ENCODE data around the gene TRIM40.

TRIM40 gene

DNA sequence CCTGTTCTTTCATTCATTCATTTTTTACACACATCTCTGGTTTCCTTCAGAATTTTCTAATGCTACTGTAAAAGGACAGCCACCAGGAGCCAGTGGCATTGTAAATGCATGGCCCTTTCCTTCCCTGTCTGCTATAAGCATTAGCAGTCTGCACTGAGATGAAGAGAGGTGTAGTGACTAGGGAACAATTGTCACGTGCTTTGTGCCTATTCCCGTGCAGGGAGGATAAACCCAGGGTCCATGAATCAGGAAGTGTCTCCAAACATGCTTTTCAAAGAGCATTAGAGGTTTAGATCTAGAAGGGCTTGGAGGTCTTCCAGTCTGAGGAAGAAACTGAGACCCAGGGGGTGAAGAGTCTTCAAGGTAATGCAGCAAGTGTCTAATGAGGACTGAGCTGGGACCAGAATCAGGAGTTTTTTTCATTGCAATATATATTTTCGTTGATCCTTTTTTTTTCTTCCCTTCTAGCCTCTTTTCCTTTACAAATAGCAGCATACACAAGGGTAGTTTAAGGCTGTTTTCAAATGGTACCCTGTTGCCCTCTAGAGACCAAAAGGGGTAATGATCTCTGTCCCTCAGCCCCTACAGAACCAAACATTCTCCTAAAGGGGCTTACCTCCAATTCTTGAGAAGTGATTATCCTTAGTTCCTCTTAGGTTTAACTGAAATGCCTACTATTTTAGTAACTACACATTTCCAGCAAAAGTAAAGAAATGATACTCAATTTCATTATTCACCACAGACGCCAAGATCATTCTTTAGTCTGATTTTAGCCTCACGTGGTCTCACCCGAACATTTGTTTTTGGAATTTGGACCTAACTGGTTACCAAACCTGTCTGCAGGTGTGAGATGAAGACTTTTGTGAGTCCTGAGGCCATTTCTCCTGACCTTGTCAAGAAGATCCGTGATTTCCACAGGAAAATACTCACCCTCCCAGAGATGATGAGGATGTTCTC, 34.0 kb downstream of the TRIM40 start:
- no peak overlapping the region for H3K4me3 ChIP-seq (ENCODE audit: low read depth, low read length)
- DNase-seq (ENCODE audit: low read depth): peak; percentile 31
- TF ChIP-seq, protein P1, sequence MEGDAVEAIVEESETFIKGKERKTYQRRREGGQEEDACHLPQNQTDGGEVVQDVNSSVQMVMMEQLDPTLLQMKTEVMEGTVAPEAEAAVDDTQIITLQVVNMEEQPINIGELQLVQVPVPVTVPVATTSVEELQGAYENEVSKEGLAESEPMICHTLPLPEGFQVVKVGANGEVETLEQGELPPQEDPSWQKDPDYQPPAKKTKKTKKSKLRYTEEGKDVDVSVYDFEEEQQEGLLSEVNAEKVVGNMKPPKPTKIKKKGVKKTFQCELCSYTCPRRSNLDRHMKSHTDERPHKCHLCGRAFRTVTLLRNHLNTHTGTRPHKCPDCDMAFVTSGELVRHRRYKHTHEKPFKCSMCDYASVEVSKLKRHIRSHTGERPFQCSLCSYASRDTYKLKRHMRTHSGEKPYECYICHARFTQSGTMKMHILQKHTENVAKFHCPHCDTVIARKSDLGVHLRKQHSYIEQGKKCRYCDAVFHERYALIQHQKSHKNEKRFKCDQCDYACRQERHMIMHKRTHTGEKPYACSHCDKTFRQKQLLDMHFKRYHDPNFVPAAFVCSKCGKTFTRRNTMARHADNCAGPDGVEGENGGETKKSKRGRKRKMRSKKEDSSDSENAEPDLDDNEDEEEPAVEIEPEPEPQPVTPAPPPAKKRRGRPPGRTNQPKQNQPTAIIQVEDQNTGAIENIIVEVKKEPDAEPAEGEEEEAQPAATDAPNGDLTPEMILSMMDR (IDR thresholded peaks at IDR 0.05; ENCODE audit: low read depth, low read length, missing control alignments): peak; percentile 87
- in situ Hi-C loops (cut with HindIII; ENCODE audit: low sequenced_read_pairs): no loop called here

DNA sequence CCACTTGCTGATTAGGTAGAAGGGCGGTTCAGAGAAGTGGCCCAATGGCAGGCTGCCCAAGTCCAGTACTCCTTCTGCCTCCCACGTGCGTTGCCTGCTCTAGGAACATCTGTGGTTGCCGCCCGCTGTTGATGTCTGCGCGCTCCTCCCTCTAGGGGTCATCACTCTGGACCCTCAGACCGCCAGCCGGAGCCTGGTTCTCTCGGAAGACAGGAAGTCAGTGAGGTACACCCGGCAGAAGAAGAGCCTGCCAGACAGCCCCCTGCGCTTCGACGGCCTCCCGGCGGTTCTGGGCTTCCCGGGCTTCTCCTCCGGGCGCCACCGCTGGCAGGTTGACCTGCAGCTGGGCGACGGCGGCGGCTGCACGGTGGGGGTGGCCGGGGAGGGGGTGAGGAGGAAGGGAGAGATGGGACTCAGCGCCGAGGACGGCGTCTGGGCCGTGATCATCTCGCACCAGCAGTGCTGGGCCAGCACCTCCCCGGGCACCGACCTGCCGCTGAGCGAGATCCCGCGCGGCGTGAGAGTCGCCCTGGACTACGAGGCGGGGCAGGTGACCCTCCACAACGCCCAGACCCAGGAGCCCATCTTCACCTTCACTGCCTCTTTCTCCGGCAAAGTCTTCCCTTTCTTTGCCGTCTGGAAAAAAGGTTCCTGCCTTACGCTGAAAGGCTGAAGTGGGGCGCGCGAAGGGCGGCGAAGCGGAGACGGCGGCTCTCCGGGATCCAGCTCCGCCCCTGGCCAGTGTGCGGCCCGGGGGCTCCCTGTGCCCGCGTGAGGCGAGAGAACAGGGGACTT, 35.9 kb downstream of the TRIM40 start:
- DNase-seq (ENCODE audit: low read depth): no peak
- in situ Hi-C loops (cut with HindIII; ENCODE audit: low sequenced_read_pairs): no loop called here
- TF ChIP-seq, protein P1 (IDR thresholded peaks at IDR 0.05; ENCODE audit: low read depth, low read length, missing control alignments): no peak
- H3K4me3 ChIP-seq (ENCODE audit: low read depth, low read length): peak overlapping the region; percentile 10

DNA sequence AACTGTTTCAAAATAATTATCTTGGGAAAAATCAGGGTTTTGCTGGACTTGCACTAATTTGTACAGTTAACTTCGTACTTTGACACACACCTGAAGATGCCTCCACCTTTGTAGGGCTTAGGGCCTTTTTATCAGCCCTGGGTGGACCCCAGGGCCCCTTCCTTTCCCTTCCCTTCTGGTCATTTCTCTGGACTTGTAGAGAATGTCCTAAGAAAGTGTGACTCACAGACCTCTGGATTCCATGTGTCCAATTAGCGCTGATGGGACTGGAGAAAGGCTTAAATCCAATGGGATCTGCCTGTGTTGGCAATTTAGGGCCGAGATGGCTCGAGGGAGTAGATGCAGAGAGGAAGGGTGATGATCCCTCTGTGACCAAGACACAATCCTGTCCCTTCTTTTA, 36.7 kb downstream of the TRIM40 start:
- TF ChIP-seq, protein P1 (IDR thresholded peaks at IDR 0.05; ENCODE audit: low read depth, low read length, missing control alignments): no peak
- DNase-seq (ENCODE audit: low read depth): no peak
- in situ Hi-C loops (cut with HindIII; ENCODE audit: low sequenced_read_pairs): no loop called here
- no peak overlapping the region for H3K4me3 ChIP-seq (ENCODE audit: low read depth, low read length)

DNA sequence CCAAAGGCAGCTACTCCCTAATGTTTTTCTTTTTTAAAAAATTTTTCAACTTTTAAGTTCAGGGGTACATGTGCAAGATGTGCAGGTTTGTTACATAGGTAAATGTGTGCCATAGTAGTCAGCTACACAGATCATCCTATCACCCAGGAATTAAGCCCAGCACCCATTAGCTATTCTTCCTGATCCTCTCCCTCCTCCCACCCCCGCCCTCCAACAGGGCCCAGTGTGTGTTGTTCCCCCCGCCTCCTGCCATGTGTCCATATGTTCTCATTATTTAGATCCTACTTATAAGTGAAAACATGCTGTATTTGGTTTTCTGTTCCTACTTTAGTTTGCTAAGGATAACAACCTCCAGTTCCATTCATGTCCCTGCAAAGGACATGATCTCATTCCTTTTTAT, 39.8 kb downstream of the TRIM40 start:
- TF ChIP-seq, protein P1 (IDR thresholded peaks at IDR 0.05; ENCODE audit: low read depth, low read length, missing control alignments): no peak
- H3K4me3 ChIP-seq (ENCODE audit: low read depth, low read length): no peak overlapping the region
- in situ Hi-C loops (cut with HindIII; ENCODE audit: low sequenced_read_pairs): no loop called here
- no peak for DNase-seq (ENCODE audit: low read depth)

DNA sequence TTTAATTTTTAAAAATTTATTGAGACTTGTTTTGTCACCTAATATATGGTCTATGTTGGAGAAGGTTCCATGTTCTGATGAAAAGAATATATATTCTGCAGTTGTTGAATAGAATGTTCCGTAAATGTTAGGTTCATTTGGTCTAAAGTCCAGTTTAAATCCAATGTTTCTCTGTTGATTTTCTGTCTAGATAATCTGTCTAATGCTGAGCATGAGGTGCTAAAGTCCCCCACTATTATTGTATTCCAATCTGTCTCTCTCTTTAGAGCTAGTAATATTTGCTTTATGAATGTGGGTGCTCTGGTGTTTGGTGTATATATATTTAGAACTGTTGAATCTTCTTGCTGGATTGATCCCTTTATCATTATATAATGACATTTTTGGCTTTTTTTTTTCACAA, 42.9 kb downstream of the TRIM40 start:
- TF ChIP-seq, protein P1 (IDR thresholded peaks at IDR 0.05; ENCODE audit: low read depth, low read length, missing control alignments): no peak
- in situ Hi-C loops (cut with HindIII; ENCODE audit: low sequenced_read_pairs): no loop called here
- no peak for DNase-seq (ENCODE audit: low read depth)

DNA sequence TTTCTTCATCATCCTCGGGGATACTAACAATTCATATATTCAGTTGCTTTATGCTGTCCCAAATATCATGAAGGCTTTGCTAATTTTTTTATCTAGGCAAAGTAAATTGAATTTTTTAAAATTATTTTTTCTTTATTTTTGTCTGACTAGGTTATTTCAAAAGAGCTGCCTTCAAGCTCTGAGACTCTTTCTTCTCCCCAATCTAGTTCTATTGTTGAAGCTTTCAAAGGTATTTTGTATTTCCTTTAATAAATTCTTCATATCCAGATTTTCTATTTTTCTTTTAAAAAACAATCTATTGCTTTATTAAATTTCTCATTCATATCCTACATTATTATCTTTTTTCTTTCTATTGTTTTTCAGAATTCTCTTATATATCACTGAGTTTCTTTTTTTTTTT, 44.2 kb downstream of the TRIM40 start:
- H3K4me3 ChIP-seq (ENCODE audit: low read depth, low read length): no peak overlapping the region
- TF ChIP-seq, protein P1 (IDR thresholded peaks at IDR 0.05; ENCODE audit: low read depth, low read length, missing control alignments): no peak
- in situ Hi-C loops (cut with HindIII; ENCODE audit: low sequenced_read_pairs): no loop called here
- no peak for DNase-seq (ENCODE audit: low read depth)

More for the DNA sequence above, 42.9 kb downstream of the TRIM40 start:
- no peak overlapping the region for H3K4me3 ChIP-seq (ENCODE audit: low read depth, low read length)
